Psoas muscle (tissue), 8 donors: ENCODE data around the gene NAPEPLD. TPM values are rescaled to one million over a fixed set of nuclear protein-coding genes. Genes with fewer than 3 reads are reported as not detected.
"Not testable (repeated sequence)": the region's sequence is repeated elsewhere in the genome, so short reads cannot be mapped to it uniquely, and the experiment has no call there.

ENCODE experiments used
- ATAC-seq, 4 donors: fragments of 200-7000 bp; cut with Tn5 transposase; one replicate each; pipeline ENCODE4 v1.9.1; 2020; ENCODE audit warnings: moderate library complexity in 3 of 4, mild to moderate bottlenecking in 2 of 4
- DNase-seq, 2 donors: peaks; one replicate each; pipeline ENCODE4 v3.0.0-alpha.2; 2020
- H3K27ac ChIP-seq: fragments of 200-600 bp; one replicate; pipeline ENCODE4 v1.8.0; 2022
- H3K27me3 ChIP-seq, 3 donors: fragments of 200-600 bp in 1 of 3; one replicate each; pipeline versions ENCODE4 v1.6.1 to v1.8.0; 2013 to 2022; ENCODE audit warnings: low read length in 2 of 3, mild to moderate bottlenecking in 2 of 3, moderate library complexity in 1 of 3; ENCODE audit not compliant: insufficient read depth in 3 of 3
- H3K36me3 ChIP-seq, 2 donors: fragments of 200-600 bp in 1 of 2; one replicate each; pipeline versions ENCODE4 v1.6.1 to v1.8.0; 2013 to 2022; ENCODE audit warnings: low read depth in 1 of 2, mild to moderate bottlenecking in 1 of 2, moderate library complexity in 1 of 2; ENCODE audit not compliant: insufficient read depth in 1 of 2
- H3K4me1 ChIP-seq: fragments of 200-600 bp; one replicate; pipeline ENCODE4 v1.8.0; 2022
- H3K4me3 ChIP-seq: fragments of 200-600 bp; one replicate; pipeline ENCODE4 v1.8.0; 2022; ENCODE audit warnings: mild to moderate bottlenecking
- H3K9me3 ChIP-seq: fragments of 200-600 bp; one replicate; pipeline ENCODE4 v1.8.0; 2022
- CTCF ChIP-seq: fragments of 200-600 bp; IDR thresholded peaks from one replicate; pipeline ENCODE4 v1.8.0; 2022; ENCODE audit warnings: antibody characterized with exemption
- WGBS, 3 donors: extraction: QIAGEN DNeasy Blood & Tissue Kit; methylation state at CpG; one replicate each; pipeline versions ENCODE4 v1.1.6 to v1.1.7; 2013; 5-methylcytosine and 5-hydroxymethylcytosine counted together
- intact Hi-C, 2 donors: fragments of 100-400 bp; cut with DNase I; formaldehyde crosslinking; loops; one replicate each; pipeline versions ENCODE4 v1.11.0 to v1.14.2; 2022
- polyA plus RNA-seq, 3 donors: library from polyadenylated mRNA; stranded (reverse); fragments of 200-250 nt; gene quantifications; one replicate each; pipeline ENCODE4 v1.2.3, GENCODE V29; 2013
- total RNA-seq, 4 donors: library from RNA; stranded (reverse); fragmentation: NEBNext Ultra II Directional in 2 of 4; extraction: Animal tissue kit (Norgen Biotek cat#: 25700) in 2 of 4; gene quantifications; one replicate each; pipeline versions ENCODE4 v1.2.1 to v1.2.4, GENCODE V29; 2021 to 2023
- donor health status: healthy with polysubstance abuse.
- donor health status: DM: no; HTN: no; CAD: no; lungs with moderate emphysema.
- donor health status: Bipolar disorder and iron deficiency.
- donor health status: healthy.
- donor health status: DM: yes; HTN: yes; CAD: no.
- donor health status: DM: no; HTN: no; CAD: no.
- donor health status: DM: no; HTN: no; CAD: no.
- donor health status: DM: yes; HTN: yes; CAD: no.

The NAPEPLD gene
- total and polyA plus RNA-seq, 7 donors: 2.9 to 9.7 (median 5.5) TPM

GRCh38 chr7:103080923-103081322, 68.0 kb downstream of the NAPEPLD start:
- intact Hi-C loops: loop anchor here in 1 of 2 donors (10.0 kb wide), 1 partner anchor 54 kb away; no protein-coding TSS in a partner anchor

GRCh38 chr7:103079836-103080235, 69.1 kb downstream of the NAPEPLD start:
- no peak overlapping the region for H3K4me3 ChIP-seq
- intact Hi-C loops: loop anchor here in 1 of 2 donors (10.0 kb wide), 1 partner anchor 55 kb away; no protein-coding TSS in a partner anchor
- ATAC-seq (no peak), DNase-seq (no peak)
- H3K4me1 ChIP-seq: peaks cover 13% of the 10 kb centered on the region
- WGBS, 3 donors: 72 to 78% (median 75%) methylated on average over 3 of the region's 3 CpGs
- H3K27ac ChIP-seq: no peak overlapping the region
- H3K27me3 ChIP-seq: no peaks in the 10 kb centered on the region
- H3K9me3 ChIP-seq: no peaks in the 10 kb centered on the region
- H3K36me3 ChIP-seq: peaks cover 0 to 27% of the 10 kb centered on the region in 2 donors
- TF ChIP-seq CTCF: no peak

More at GRCh38 chr7:103080923-103081322, 68.0 kb downstream of the NAPEPLD start:
- Histone ChIP-seq H3K9me3 (no peaks in the 10 kb centered on the region), H3K36me3 (peaks cover 0 to 38% of the 10 kb centered on the region in 2 donors), H3K4me1 (peaks cover 13% of the 10 kb centered on the region), H3K27ac (no peak overlapping the region), H3K4me3 (no peak overlapping the region), H3K27me3 (no peaks in the 10 kb centered on the region)
- 84 to 91% (median 86%) methylated on average over 2 of the region's 2 CpGs for WGBS, 3 donors
- DNase-seq: no peak
- ATAC-seq: no peak
- TF ChIP-seq CTCF: no peak

GRCh38 chr7:103078226-103078625, 70.7 kb downstream of the NAPEPLD start:
- ATAC-seq, H3K4me3 ChIP-seq, DNase-seq, intact Hi-C loops, H3K27me3 ChIP-seq, H3K9me3 ChIP-seq, H3K27ac ChIP-seq: not testable (repeated sequence)
- WGBS, 3 donors: 70 to 80% (median 74%) methylated on average over 6 of the region's 6 CpGs
- Histone ChIP-seq H3K4me1 (peaks cover 19% of the 10 kb centered on the region), H3K36me3 (peaks cover 0 to 11% of the 10 kb centered on the region in 2 donors)

- H3K9me3 ChIP-seq: no peaks in the 10 kb centered on the region
- TF ChIP-seq CTCF: no peak
- DNase-seq: no peak
- no peak overlapping the region for H3K27ac ChIP-seq
- ATAC-seq: no peak
- 96 to 98% (median 96%) methylated on average over 3 of the region's 3 CpGs for WGBS, 3 donors
- H3K4me3 ChIP-seq: no peak overlapping the region
- no peaks in the 10 kb centered on the region for H3K27me3 ChIP-seq
- peaks cover 19% of the 10 kb centered on the region for H3K4me1 ChIP-seq
- intact Hi-C loops: no loop called here
- H3K36me3 ChIP-seq: peaks cover 0 to 7% of the 10 kb centered on the region in 2 donors
Measured at GRCh38 chr7:103077318-103077717, 71.6 kb downstream of the NAPEPLD start.

- 90 to 95% (median 90%) methylated on average over 7 of the region's 7 CpGs for WGBS, 3 donors
- peaks cover 0 to 1% of the 10 kb centered on the region in 2 donors for H3K36me3 ChIP-seq
- no peaks in the 10 kb centered on the region for H3K9me3 ChIP-seq
- H3K4me1 ChIP-seq: peaks cover 19% of the 10 kb centered on the region
- no peaks in the 10 kb centered on the region for H3K27me3 ChIP-seq
- H3K4me3 ChIP-seq: no peak overlapping the region
- TF ChIP-seq CTCF: no peak
- peak in 1 of 2 donors; percentile 30 for DNase-seq
- no peak overlapping the region for H3K27ac ChIP-seq
- no peak for ATAC-seq
- intact Hi-C loops: no loop called here
Measured at GRCh38 chr7:103076764-103077163, 72.1 kb downstream of the NAPEPLD start.
